Liver (tissue), 9 donors: Measurements from ENCODE around the gene PITHD1. TPM values are rescaled to one million over a fixed set of nuclear protein-coding genes. Genes with fewer than 3 reads are reported as not detected.

Experiments
- DNase-seq: peaks from one replicate; pipeline ENCODE4 v3.0.0-alpha.2; 2017; ENCODE audit warnings: low spot score
- H3K27ac ChIP-seq, 2 donors: one replicate each; pipeline ENCODE4 v1.7.0; 2013; ENCODE audit warnings: inconsistent platforms in 2 of 2, low read length in 2 of 2, control low read depth in 1 of 2, low read depth in 1 of 2, mild to moderate bottlenecking in 1 of 2
- H3K27me3 ChIP-seq, 4 donors: one replicate each; pipeline versions ENCODE4 v1.6.1 to v1.7.0; 2013; ENCODE audit warnings: low read length in 3 of 4, inconsistent platforms in 1 of 4, mild to moderate bottlenecking in 1 of 4, moderate library complexity in 1 of 4; ENCODE audit not compliant: control insufficient read depth in 4 of 4, insufficient read depth in 4 of 4
- H3K36me3 ChIP-seq, 4 donors: one replicate each; pipeline versions ENCODE4 v1.6.1 to v1.7.0; 2013; ENCODE audit warnings: low read length in 3 of 4, mild to moderate bottlenecking in 3 of 4, low read depth in 1 of 4, moderate library complexity in 1 of 4; ENCODE audit not compliant: control insufficient read depth in 4 of 4, insufficient read depth in 3 of 4
- H3K4me1 ChIP-seq, 4 donors: one replicate each; pipeline versions ENCODE4 v1.6.1 to v1.7.0; 2013; ENCODE audit warnings: low read length in 3 of 4, mild to moderate bottlenecking in 3 of 4, moderate library complexity in 1 of 4; ENCODE audit not compliant: control insufficient read depth in 4 of 4, insufficient read depth in 4 of 4
- H3K4me3 ChIP-seq, 3 donors: one replicate each; pipeline versions ENCODE4 v1.6.1 to v1.7.0; 2013; ENCODE audit warnings: low read length in 3 of 3, control low read depth in 1 of 3, low read depth in 1 of 3, mild to moderate bottlenecking in 1 of 3
- H3K9ac ChIP-seq, 2 donors: one replicate each; pipeline ENCODE4 v1.7.0; 2013; ENCODE audit warnings: low read length in 2 of 2, mild to moderate bottlenecking in 2 of 2, moderate library complexity in 2 of 2, control low read depth in 1 of 2, low read depth in 1 of 2
- H3K9me3 ChIP-seq, 4 donors: one replicate each; pipeline versions ENCODE4 v1.6.1 to v1.7.0; 2013; ENCODE audit warnings: low read length in 3 of 4; ENCODE audit not compliant: control insufficient read depth in 4 of 4
- ATF3 ChIP-seq: IDR thresholded peaks from 2 replicates; pipeline ENCODE4 v1.6.1; 2016; ENCODE audit warnings: antibody characterized with exemption
- EGR1 ChIP-seq, 2 donors: IDR thresholded peaks; 2 replicates each; pipeline ENCODE4 v1.6.1; 2016 to 2018; ENCODE audit warnings: antibody characterized with exemption in 2 of 2, low read depth in 2 of 2
- FOXA1 ChIP-seq: IDR thresholded peaks from 2 replicates; pipeline ENCODE4 v1.6.1; 2016; ENCODE audit warnings: antibody characterized with exemption
- FOXA2 ChIP-seq: IDR thresholded peaks from 2 replicates; pipeline ENCODE4 v1.6.1; 2016; ENCODE audit warnings: antibody characterized with exemption
- GABPA ChIP-seq, 2 donors: IDR thresholded peaks in 1 of 2; conservative IDR thresholded peaks in 1 of 2; 2 replicates each; pipeline ENCODE4 v1.6.1; 2016; ENCODE audit warnings: antibody characterized with exemption in 2 of 2, mild to moderate bottlenecking in 1 of 2, moderate library complexity in 1 of 2
- HNF4A ChIP-seq, 2 donors: conservative IDR thresholded peaks; 2 replicates each; pipeline ENCODE4 v1.6.1; 2016; ENCODE audit warnings: antibody characterized with exemption in 2 of 2, mild to moderate bottlenecking in 2 of 2
- HNF4G ChIP-seq: IDR thresholded peaks from 2 replicates; pipeline ENCODE4 v1.6.1; 2016; ENCODE audit warnings: antibody characterized with exemption
- JUND ChIP-seq, 2 donors: IDR thresholded peaks; 2 replicates each; pipeline ENCODE4 v1.6.1; 2016; ENCODE audit warnings: antibody characterized with exemption in 2 of 2
- MAX ChIP-seq: IDR thresholded peaks from 2 replicates; pipeline ENCODE4 v1.6.1; 2016; ENCODE audit warnings: antibody characterized with exemption
- NR2F2 ChIP-seq: IDR thresholded peaks from 2 replicates; pipeline ENCODE4 v1.6.1; 2016; ENCODE audit warnings: antibody characterized with exemption
- RAD21 ChIP-seq, 2 donors: IDR thresholded peaks; 2 replicates each; pipeline ENCODE4 v1.6.1; 2016; ENCODE audit warnings: antibody characterized with exemption in 2 of 2, mild to moderate bottlenecking in 2 of 2
- REST ChIP-seq: IDR thresholded peaks from 2 replicates; pipeline ENCODE4 v1.6.1; 2016; ENCODE audit warnings: antibody characterized with exemption, mild to moderate bottlenecking
- RXRA ChIP-seq, 2 donors: IDR thresholded peaks; 2 replicates each; pipeline ENCODE4 v1.6.1; 2017 to 2018; ENCODE audit warnings: antibody characterized with exemption in 2 of 2, mild to moderate bottlenecking in 1 of 2
- SP1 ChIP-seq: IDR thresholded peaks from 2 replicates; pipeline ENCODE4 v1.6.1; 2018; ENCODE audit warnings: antibody characterized with exemption, mild to moderate bottlenecking
- TAF1 ChIP-seq: conservative IDR thresholded peaks from 2 replicates; pipeline ENCODE4 v1.6.1; 2016; ENCODE audit warnings: antibody characterized with exemption, mild to moderate bottlenecking
- YY1 ChIP-seq: IDR thresholded peaks from 2 replicates; pipeline ENCODE4 v1.6.1; 2016; ENCODE audit warnings: antibody characterized with exemption, mild to moderate bottlenecking
- WGBS: extraction: QIAGEN DNeasy Blood & Tissue Kit; methylation state at CpG from one replicate; pipeline ENCODE4 v1.1.7; 2013; 5-methylcytosine and 5-hydroxymethylcytosine counted together
- polyA plus RNA-seq, 2 donors: library from polyadenylated mRNA; stranded (reverse) in 1 of 2; unstranded in 1 of 2; fragments of 200-250 nt in 1 of 2; fragments of >200 nt in 1 of 2; fragmentation: Nextera tagmentation in 1 of 2; extraction: Ambion mirVana in 1 of 2; gene quantifications; one replicate each; pipeline versions ENCODE4 v1.2.1 to v1.2.3, GENCODE V29; 2013 to 2015
- total RNA-seq, 2 donors: library from RNA; depleted of rRNA; stranded (reverse); fragments of >200 nt; gene quantifications; one replicate each; pipeline ENCODE4 v1.2.3, GENCODE V29; 2014
- TF ChIP-seq, protein P1 (sequence below): IDR thresholded peaks from 2 replicates; pipeline ENCODE4 v1.6.1; 2016; ENCODE audit warnings: antibody characterized with exemption
- TF ChIP-seq, protein P2 (sequence below): fragments of 150-350 bp; IDR thresholded peaks from 2 replicates; pipeline ENCODE4 v1.5.1; 2017; ENCODE audit warnings: improper control_type of control experiment, low read depth, low read length; ENCODE audit not compliant: missing input control
- donor health status: healthy.
- donor health status: healthy.
- donor health status: healthy.
- donor health status: healthy.
- donor health status: healthy.

PITHD1 gene
- total and polyA plus RNA-seq, 4 donors = 17.1 to 86.4 (median 24.8) TPM

GRCh38 chr1:23806280-23806679, 28.1 kb downstream of the PITHD1 start:
- peaks cover 0 to 25% (median 11%) of the 10 kb centered on the region in 4 donors for H3K36me3 ChIP-seq
- no peak overlapping the region for H3K27ac ChIP-seq
- TF ChIP-seq NR2F2 (no peak), JUND (IDR thresholded peaks at IDR 0.05) (no peak), FOXA1 (no peak), MAX (no peak), SP1 (no peak), TAF1 (no peak), HNF4A (conservative IDR thresholded peaks at IDR 0.05) (no peak), REST (no peak), RXRA (IDR thresholded peaks at IDR 0.05) (no peak), ATF3 (no peak), YY1 (no peak), GABPA (IDR thresholded peaks at IDR 0.05 in 1 of 2, conservative IDR thresholded peaks at IDR 0.05 in 1 of 2) (no peak), EGR1 (IDR thresholded peaks at IDR 0.05; ENCODE audit: low read depth in 2 of 2) (no peak), FOXA2 (no peak), RAD21 (IDR thresholded peaks at IDR 0.05) (no peak), HNF4G (no peak)
- TF ChIP-seq, protein P1, sequence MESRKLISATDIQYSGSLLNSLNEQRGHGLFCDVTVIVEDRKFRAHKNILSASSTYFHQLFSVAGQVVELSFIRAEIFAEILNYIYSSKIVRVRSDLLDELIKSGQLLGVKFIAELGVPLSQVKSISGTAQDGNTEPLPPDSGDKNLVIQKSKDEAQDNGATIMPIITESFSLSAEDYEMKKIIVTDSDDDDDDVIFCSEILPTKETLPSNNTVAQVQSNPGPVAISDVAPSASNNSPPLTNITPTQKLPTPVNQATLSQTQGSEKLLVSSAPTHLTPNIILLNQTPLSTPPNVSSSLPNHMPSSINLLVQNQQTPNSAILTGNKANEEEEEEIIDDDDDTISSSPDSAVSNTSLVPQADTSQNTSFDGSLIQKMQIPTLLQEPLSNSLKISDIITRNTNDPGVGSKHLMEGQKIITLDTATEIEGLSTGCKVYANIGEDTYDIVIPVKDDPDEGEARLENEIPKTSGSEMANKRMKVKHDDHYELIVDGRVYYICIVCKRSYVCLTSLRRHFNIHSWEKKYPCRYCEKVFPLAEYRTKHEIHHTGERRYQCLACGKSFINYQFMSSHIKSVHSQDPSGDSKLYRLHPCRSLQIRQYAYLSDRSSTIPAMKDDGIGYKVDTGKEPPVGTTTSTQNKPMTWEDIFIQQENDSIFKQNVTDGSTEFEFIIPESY = no peak
- TF ChIP-seq, protein P2, sequence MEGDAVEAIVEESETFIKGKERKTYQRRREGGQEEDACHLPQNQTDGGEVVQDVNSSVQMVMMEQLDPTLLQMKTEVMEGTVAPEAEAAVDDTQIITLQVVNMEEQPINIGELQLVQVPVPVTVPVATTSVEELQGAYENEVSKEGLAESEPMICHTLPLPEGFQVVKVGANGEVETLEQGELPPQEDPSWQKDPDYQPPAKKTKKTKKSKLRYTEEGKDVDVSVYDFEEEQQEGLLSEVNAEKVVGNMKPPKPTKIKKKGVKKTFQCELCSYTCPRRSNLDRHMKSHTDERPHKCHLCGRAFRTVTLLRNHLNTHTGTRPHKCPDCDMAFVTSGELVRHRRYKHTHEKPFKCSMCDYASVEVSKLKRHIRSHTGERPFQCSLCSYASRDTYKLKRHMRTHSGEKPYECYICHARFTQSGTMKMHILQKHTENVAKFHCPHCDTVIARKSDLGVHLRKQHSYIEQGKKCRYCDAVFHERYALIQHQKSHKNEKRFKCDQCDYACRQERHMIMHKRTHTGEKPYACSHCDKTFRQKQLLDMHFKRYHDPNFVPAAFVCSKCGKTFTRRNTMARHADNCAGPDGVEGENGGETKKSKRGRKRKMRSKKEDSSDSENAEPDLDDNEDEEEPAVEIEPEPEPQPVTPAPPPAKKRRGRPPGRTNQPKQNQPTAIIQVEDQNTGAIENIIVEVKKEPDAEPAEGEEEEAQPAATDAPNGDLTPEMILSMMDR = no peak
- no peaks in the 10 kb centered on the region for H3K9me3 ChIP-seq
- no peak for DNase-seq
- peaks cover 0 to 44% (median 37%) of the 10 kb centered on the region in 4 donors for H3K4me1 ChIP-seq
- H3K4me3 ChIP-seq = no peak overlapping the region
- no peaks in the 10 kb centered on the region for H3K27me3 ChIP-seq
- WGBS = 83% methylated on average over 6 of the region's 6 CpGs
- H3K9ac ChIP-seq = no peak overlapping the region
